BE2C (cell line): Measurements from ENCODE around the gene HS3ST5.

Experiments used
- DNase-seq: peaks from one replicate; pipeline ENCODE4 v3.0.0-alpha.2; 2020
- H3K27me3 ChIP-seq: fragments of 250-450 bp; sonication (Bioruptor Pico); 2 replicates; pipeline ENCODE4 v1.5.1; 2020; ENCODE audit warnings: mild to moderate bottlenecking
- H3K36me3 ChIP-seq: fragments of 250-450 bp; sonication (Bioruptor Pico); 2 replicates; pipeline ENCODE4 v1.5.1; 2020; ENCODE audit warnings: mild to moderate bottlenecking
- H3K4me1 ChIP-seq: fragments of 250-450 bp; sonication (Bioruptor Pico); 2 replicates; pipeline ENCODE4 v1.5.1; 2020
- H3K4me3 ChIP-seq: 2 replicates; pipeline ENCODE4 v1.5.1; 2011; ENCODE audit warnings: low read depth, low read length
- H3K9me3 ChIP-seq: fragments of 250-450 bp; sonication (Bioruptor Pico); 2 replicates; pipeline ENCODE4 v1.5.1; 2020
- CTCF ChIP-seq: IDR thresholded peaks from 2 replicates; pipeline ENCODE4 v1.5.1; 2012; ENCODE audit warnings: mild to moderate bottlenecking, low read depth, low read length

HS3ST5 gene

GRCh38 chr6:114009192-114009591 is 333.6 kb downstream of the HS3ST5 start:
- DNase-seq = no peak
- H3K4me3 ChIP-seq = no peak overlapping the region
- H3K4me1 ChIP-seq = no peaks in the 10 kb centered on the region
- no peaks in the 10 kb centered on the region for H3K9me3 ChIP-seq
- H3K36me3 ChIP-seq = no peaks in the 10 kb centered on the region
- no peaks in the 10 kb centered on the region for H3K27me3 ChIP-seq
- no peak for TF ChIP-seq CTCF

GRCh38 chr6:114008331-114008730 is 334.5 kb downstream of the HS3ST5 start:
- Histone ChIP-seq H3K4me1 (no peaks in the 10 kb centered on the region), H3K9me3 (no peaks in the 10 kb centered on the region), H3K36me3 (no peaks in the 10 kb centered on the region), H3K4me3 (no peak overlapping the region), H3K27me3 (no peaks in the 10 kb centered on the region)
- DNase-seq = no peak
- no peak for TF ChIP-seq CTCF

GRCh38 chr6:114007516-114007915 is 335.3 kb downstream of the HS3ST5 start:
- no peak overlapping the region for H3K4me3 ChIP-seq
- no peaks in the 10 kb centered on the region for H3K27me3 ChIP-seq
- H3K9me3 ChIP-seq = no peaks in the 10 kb centered on the region
- TF ChIP-seq CTCF = no peak
- no peak for DNase-seq
- no peaks in the 10 kb centered on the region for H3K36me3 ChIP-seq
- H3K4me1 ChIP-seq = no peaks in the 10 kb centered on the region
